Caco-2 (cell line): ENCODE data around the gene RXFP3. TPM values are rescaled to one million over a fixed set of nuclear protein-coding genes. Genes with fewer than 3 reads are reported as not detected.
A peak's percentile ranks its signal among the peaks of the same experiment; 100 is the strongest.

Experiments
- BruUV-seq: library from RNA; stranded (reverse); fragments of 400-500 nt; replicated peaks from 2 replicates; lab custom pipeline; 2021; lab: Mats Ljungman, UMichigan
- CTCF ChIA-PET: fragments of 300-600 bp; sonication (Branson Sonifier 250); formaldehyde crosslinking; loops from one replicate; lab custom pipeline; 2022; ENCODE audit warnings: antibody characterized with exemption; lab: Charles Lee
- POLR2A ChIA-PET: fragments of 300-600 bp; sonication (Branson Sonifier 250); formaldehyde crosslinking; loops from one replicate; lab custom pipeline; 2022; ENCODE audit warnings: antibody characterized with exemption; lab: Charles Lee
- DNase-seq, 2 experiments: peaks; one replicate each; pipeline versions ENCODE4 v3.0.0 to v3.0.0-alpha.2; 2020 to 2022
- H3K27me3 ChIP-seq: replicated peaks from 2 replicates; pipeline ENCODE4 v1.6.0; 2011; ENCODE audit warnings: low read length; ENCODE audit not compliant: control insufficient read depth, insufficient read depth
- H3K36me3 ChIP-seq: 2 replicates; pipeline ENCODE4 v1.5.1; 2011; ENCODE audit warnings: low read length; ENCODE audit not compliant: control insufficient read depth, insufficient read depth
- H3K4me1 ChIP-seq: fragments of 250-450 bp; sonication (Bioruptor Pico); 2 replicates; pipeline ENCODE4 v1.5.1; 2020; ENCODE audit warnings: mild to moderate bottlenecking
- H3K4me3 ChIP-seq: 2 replicates; pipeline ENCODE4 v1.5.1; 2011; ENCODE audit warnings: low read depth, mild to moderate bottlenecking, control low read depth, low read length
- H3K9me3 ChIP-seq: fragments of 250-450 bp; sonication (Bioruptor Pico); 2 replicates; pipeline ENCODE4 v1.5.1; 2020; ENCODE audit warnings: mild to moderate bottlenecking, moderate library complexity
- H3K27ac Mint-ChIP-seq: one replicate; pipeline ENCODE4 v1.8.0; 2022; ENCODE audit warnings: mixed read lengths; ENCODE audit not compliant: unreplicated experiment
- H3K27me3 Mint-ChIP-seq: one replicate; pipeline ENCODE4 v1.8.0; 2022; ENCODE audit warnings: mixed read lengths; ENCODE audit not compliant: insufficient read depth, unreplicated experiment
- H3K36me3 Mint-ChIP-seq: one replicate; pipeline ENCODE4 v1.8.0; 2022; ENCODE audit warnings: mild to moderate bottlenecking, mixed read lengths; ENCODE audit not compliant: insufficient read depth, unreplicated experiment
- H3K4me1 Mint-ChIP-seq: one replicate; pipeline ENCODE4 v1.8.0; 2022; ENCODE audit warnings: low read depth, mixed read lengths; ENCODE audit not compliant: unreplicated experiment
- H3K4me3 Mint-ChIP-seq: one replicate; pipeline ENCODE4 v1.8.0; 2022; ENCODE audit warnings: mild to moderate bottlenecking, moderate library complexity, mixed read lengths; ENCODE audit not compliant: unreplicated experiment
- H3K9me3 Mint-ChIP-seq: one replicate; pipeline ENCODE4 v1.8.0; 2022; ENCODE audit warnings: mixed read lengths; ENCODE audit not compliant: unreplicated experiment
- CTCF ChIP-seq, 2 experiments: fragments of 200-600 bp in 1 of 2; IDR thresholded peaks; 1 replicate in 1 of 2; 2 replicates in 1 of 2; pipeline versions ENCODE4 v1.5.1 to v1.8.0; 2011 to 2022; ENCODE audit warnings: antibody characterized with exemption in 1 of 2, control low read depth in 1 of 2, inconsistent platforms in 1 of 2, low read depth in 1 of 2, low read length in 1 of 2, mild to moderate bottlenecking in 1 of 2, moderate library complexity in 1 of 2; ENCODE audit not compliant: insufficient read depth in 1 of 2, severe bottlenecking in 1 of 2, unreplicated experiment in 1 of 2
- intact Hi-C: fragments of 100-400 bp; cut with micrococcal nuclease; formaldehyde crosslinking; loops from one replicate; pipeline ENCODE4 v1.10.0; 2022; ENCODE audit not compliant: unreplicated experiment
- total RNA-seq: library from RNA; stranded (reverse); gene quantifications from 2 replicates; pipeline ENCODE4 v1.2.3, GENCODE V29; 2022

Gene RXFP3
- total RNA-seq, 1 experiment from 2014 or later = not detected

- no TSS peak for BruUV-seq
- no peaks in the 10 kb centered on the region for H3K27me3 Mint-ChIP-seq
- intact Hi-C loops = no loop called here
- H3K36me3 Mint-ChIP-seq = peaks cover 21% of the 10 kb centered on the region
- TF ChIP-seq CTCF (IDR thresholded peaks at IDR 0.05; ENCODE audit: insufficient read depth in 1 of 2, low read depth in 1 of 2, low read length in 1 of 2, severe bottlenecking in 1 of 2, unreplicated experiment in 1 of 2) = no peak
- H3K4me3 ChIP-seq = no peak overlapping the region
- H3K27ac Mint-ChIP-seq = no peak overlapping the region
- peaks cover 13% of the 10 kb centered on the region for H3K4me1 ChIP-seq
- no peaks in the 10 kb centered on the region for H3K9me3 ChIP-seq
- CTCF ChIA-PET = interaction anchor here (1.3 kb wide), 1 partner anchor 14 kb away, joined by 4 read pairs; no protein-coding TSS in a partner anchor
- POLR2A ChIA-PET = no interaction called here
- no peaks in the 10 kb centered on the region for H3K4me1 Mint-ChIP-seq
- peaks cover 12% of the 10 kb centered on the region for H3K36me3 ChIP-seq
- no peaks in the 10 kb centered on the region for H3K9me3 Mint-ChIP-seq
- DNase-seq = no peak
- no peaks in the 10 kb centered on the region for H3K27me3 ChIP-seq
- H3K4me3 Mint-ChIP-seq = no peak overlapping the region
These were observed 48.0 kb downstream of the RXFP3 start for GRCh38 chr5:33984178-33984577.

- peaks cover 13% of the 10 kb centered on the region for H3K36me3 ChIP-seq
- no peak within 1 kb of the TSS for H3K4me3 ChIP-seq
- peaks cover 13% of the 10 kb centered on the region for H3K4me1 ChIP-seq
- Mint-ChIP-seq H3K36me3 (peaks cover 26% of the 10 kb centered on the region), H3K27me3 (no peaks in the 10 kb centered on the region), H3K4me3 (no peak within 1 kb of the TSS), H3K27ac (no peak within 1 kb of the TSS), H3K9me3 (no peaks in the 10 kb centered on the region), H3K4me1 (no peaks in the 10 kb centered on the region)
- peak; percentile 51 for DNase-seq
- intact Hi-C loops = no loop called here
- no peaks in the 10 kb centered on the region for H3K9me3 ChIP-seq
- no TSS peak for BruUV-seq
- ChIA-PET CTCF (interaction anchor here (1.3 kb wide), 1 partner anchor 15 kb away, joined by 4 read pairs; no protein-coding TSS in a partner anchor), POLR2A (no interaction called here)
- TF ChIP-seq CTCF (IDR thresholded peaks at IDR 0.05; ENCODE audit: insufficient read depth in 1 of 2, low read depth in 1 of 2, low read length in 1 of 2, severe bottlenecking in 1 of 2, unreplicated experiment in 1 of 2) = no peak
- no peaks in the 10 kb centered on the region for H3K27me3 ChIP-seq
These were observed 48.5 kb downstream of the RXFP3 start, which contains the start of gene SLC45A2 for GRCh38 chr5:33984671-33985124. Gene SLC45A2 (minus strand): TSS chr5:33984693. CDS start chr5:33984583, 110 bp downstream.

- ChIA-PET CTCF (no interaction called here), POLR2A (no interaction called here)
- H3K4me1 Mint-ChIP-seq = no peaks in the 10 kb centered on the region
- Histone ChIP-seq H3K9me3 (no peaks in the 10 kb centered on the region), H3K4me1 (peaks cover 13% of the 10 kb centered on the region), H3K27me3 (no peaks in the 10 kb centered on the region), H3K4me3 (no peak overlapping the region), H3K36me3 (peaks cover 15% of the 10 kb centered on the region)
- H3K9me3 Mint-ChIP-seq = no peaks in the 10 kb centered on the region
- peaks cover 29% of the 10 kb centered on the region for H3K36me3 Mint-ChIP-seq
- DNase-seq = no peak
- intact Hi-C loops = no loop called here
- no peaks in the 10 kb centered on the region for H3K27me3 Mint-ChIP-seq
- TF ChIP-seq CTCF (IDR thresholded peaks at IDR 0.05; ENCODE audit: insufficient read depth in 1 of 2, low read depth in 1 of 2, low read length in 1 of 2, severe bottlenecking in 1 of 2, unreplicated experiment in 1 of 2) = no peak
- BruUV-seq = no TSS peak
- no peak overlapping the region for H3K4me3 Mint-ChIP-seq
- H3K27ac Mint-ChIP-seq = no peak overlapping the region
These were observed 49.3 kb downstream of the RXFP3 start for GRCh38 chr5:33985447-33985846.

Other genes starting within 250 kb of the RXFP3 start
- 0.35 TPM in 1 of 2 replicates, not detected in the other for gene ADAMTS12, start 44.4 kb upstream of the RXFP3 start, total RNA-seq
- 0.91 and 1.1 TPM in 2 replicates for gene SLC45A2, start 48.3 kb downstream of the RXFP3 start, total RNA-seq
- 196 and 204 TPM in 2 replicates for gene AMACR, start 71.7 kb downstream of the RXFP3 start, total RNA-seq
- gene C1QTNF3, start 106.8 kb downstream of the RXFP3 start, total RNA-seq = 2.5 and 4.4 TPM in 2 replicates